Cardiac muscle cell (in vitro differentiated cells and primary cell): ENCODE measurements around the gene FBRS. TPM values are rescaled to one million over a fixed set of nuclear protein-coding genes. Genes with fewer than 3 reads are reported as not detected.
A peak's percentile ranks its signal among the peaks of the same experiment; 100 is the strongest.

Experiments
- DNase-seq, 2 donors: peaks; one replicate each; pipeline versions ENCODE4 v3.0.0 to v3.0.0-alpha.2; 2010 to 2017; ENCODE audit warnings: low read depth in 1 of 2, low spot score in 1 of 2
- H3K27ac ChIP-seq: fragments of 200-600 bp; sonication (generic); 2 replicates; pipeline ENCODE4 v1.5.1; 2016
- H3K27me3 ChIP-seq: fragments of 200-600 bp; sonication (generic); 2 replicates; pipeline ENCODE4 v1.6.0; 2016; ENCODE audit warnings: control low read depth
- H3K36me3 ChIP-seq: fragments of 200-600 bp; sonication (generic); 2 replicates; pipeline ENCODE4 v1.5.1; 2016; ENCODE audit warnings: control low read depth
- H3K4me1 ChIP-seq: fragments of 200-600 bp; sonication (generic); 2 replicates; pipeline ENCODE4 v1.8.1; 2017; ENCODE audit warnings: low read depth, mild to moderate bottlenecking, mixed run types
- H3K4me3 ChIP-seq: fragments of 200-600 bp; sonication (generic); 2 replicates; pipeline ENCODE4 v1.5.1; 2016; ENCODE audit warnings: mild to moderate bottlenecking
- H3K9me3 ChIP-seq: fragments of 200-600 bp; sonication (generic); 2 replicates; pipeline ENCODE4 v1.5.1; 2017; ENCODE audit warnings: low read depth, mild to moderate bottlenecking, control low read depth
- CTCF ChIP-seq: IDR thresholded peaks from 2 replicates; pipeline ENCODE4 v1.5.1; 2012; ENCODE audit warnings: low read depth, mild to moderate bottlenecking, low read length
- polyA plus RNA-seq: library from polyadenylated mRNA; unstranded; fragments of >200 nt; fragmentation: Nextera tagmentation; extraction: Ambion mirVana; gene quantifications from 2 replicates; pipeline ENCODE4 v1.2.1, GENCODE V29; 2016
- total RNA-seq: library from RNA; depleted of rRNA; stranded (reverse); fragments of >200 nt; gene quantifications from 2 replicates; pipeline ENCODE4 v1.2.3, GENCODE V29; 2016

The FBRS gene
- total and polyA plus RNA-seq, 2 experiments from 2014 or later = 21.2 to 55.4 TPM

- peaks cover 8% of the 10 kb centered on the region for H3K4me1 ChIP-seq
- no peaks in the 10 kb centered on the region for H3K27me3 ChIP-seq
- TF ChIP-seq CTCF = no peak
- peak overlapping the region; percentile 96 for H3K27ac ChIP-seq
- H3K9me3 ChIP-seq = no peaks in the 10 kb centered on the region
- H3K4me3 ChIP-seq = peak overlapping the region; percentile 95
- peaks cover 18% of the 10 kb centered on the region for H3K36me3 ChIP-seq
- DNase-seq = no peak
Observed at GRCh38 chr16:30659507-30660423, 1.5 kb downstream of the FBRS start.

DNA sequence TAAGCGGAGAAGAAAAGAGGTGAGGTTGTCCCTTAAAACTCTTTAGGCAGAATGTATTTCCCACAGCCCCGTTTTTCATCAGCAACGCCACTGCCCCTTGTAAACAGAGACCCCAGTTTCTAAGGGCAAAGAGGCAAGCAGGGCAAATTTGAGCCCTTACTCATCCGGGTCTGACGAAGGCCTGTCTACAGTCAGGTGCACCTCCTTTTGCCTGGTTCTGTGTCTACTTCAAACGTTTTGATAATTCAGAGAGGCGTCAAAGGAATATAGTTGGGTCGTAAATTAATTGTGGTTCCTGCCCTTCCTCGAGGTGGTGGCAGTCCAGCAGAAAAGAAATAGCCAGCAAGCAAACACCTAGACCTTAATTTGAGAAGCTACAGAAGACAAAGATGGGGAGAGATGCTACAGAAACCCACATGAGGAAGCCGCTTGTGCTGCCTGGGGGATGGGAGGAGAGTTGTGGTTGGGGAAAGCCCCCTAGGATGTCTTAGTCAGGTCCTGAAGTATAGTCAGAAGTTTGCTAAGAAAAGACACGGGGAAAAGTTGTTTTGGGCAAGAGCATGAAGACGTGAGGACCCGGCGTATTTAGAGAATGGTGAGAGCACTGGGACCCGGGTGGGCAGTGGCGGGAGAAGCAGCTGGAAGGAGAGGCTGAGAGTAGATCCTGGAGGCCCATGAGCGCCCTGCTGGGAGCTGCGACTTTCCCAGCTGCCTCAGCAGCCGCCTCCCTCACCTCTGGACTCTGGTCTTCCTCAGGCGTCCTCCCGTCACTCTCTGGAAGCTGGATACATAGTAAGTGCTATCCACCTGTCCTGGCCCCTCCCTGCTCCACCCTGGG lies 2.4 kb downstream of the FBRS start:
- Histone ChIP-seq H3K9me3 (no peaks in the 10 kb centered on the region), H3K27me3 (no peaks in the 10 kb centered on the region), H3K4me1 (peaks cover 8% of the 10 kb centered on the region), H3K36me3 (peaks cover 22% of the 10 kb centered on the region), H3K4me3 (peak overlapping the region; percentile 95), H3K27ac (peak overlapping the region; percentile 96)
- DNase-seq = no peak
- TF ChIP-seq CTCF = no peak

DNA sequence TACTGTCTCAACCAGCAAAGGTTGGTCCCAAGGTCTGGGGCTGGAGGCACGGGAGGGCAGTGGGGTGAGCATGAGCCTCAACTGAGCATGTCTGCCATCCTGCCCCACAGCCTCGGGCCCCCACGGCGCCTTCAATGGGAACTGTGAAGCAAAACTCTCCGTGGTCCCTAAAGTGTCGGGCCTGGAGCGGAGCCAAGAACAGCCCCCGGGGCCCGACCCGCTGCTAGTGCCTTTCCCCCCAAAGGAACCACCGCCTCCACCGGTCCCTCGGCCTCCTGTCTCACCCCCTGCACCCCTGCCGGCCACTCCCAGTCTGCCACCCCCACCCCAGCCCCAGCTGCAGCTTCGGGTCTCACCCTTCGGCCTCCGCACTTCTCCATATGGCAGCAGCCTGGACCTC lies 4.2 kb downstream of the FBRS start:
- H3K36me3 ChIP-seq = peaks cover 23% of the 10 kb centered on the region

GRCh38 chr16:30663038-30663437 lies 4.8 kb downstream of the FBRS start:
- no peak for DNase-seq
- peaks cover 8% of the 10 kb centered on the region for H3K4me1 ChIP-seq
- H3K36me3 ChIP-seq = peaks cover 28% of the 10 kb centered on the region
- TF ChIP-seq CTCF = no peak
- H3K4me3 ChIP-seq = no peak overlapping the region
- H3K9me3 ChIP-seq = no peaks in the 10 kb centered on the region
- H3K27me3 ChIP-seq = no peaks in the 10 kb centered on the region
- no peak overlapping the region for H3K27ac ChIP-seq

More for the DNA sequence above, 4.2 kb downstream of the FBRS start:
- Histone ChIP-seq H3K27me3 (no peaks in the 10 kb centered on the region), H3K4me3 (no peak overlapping the region), H3K27ac (no peak overlapping the region), H3K4me1 (peaks cover 8% of the 10 kb centered on the region), H3K9me3 (no peaks in the 10 kb centered on the region)
- TF ChIP-seq CTCF = no peak
- DNase-seq = no peak

DNA sequence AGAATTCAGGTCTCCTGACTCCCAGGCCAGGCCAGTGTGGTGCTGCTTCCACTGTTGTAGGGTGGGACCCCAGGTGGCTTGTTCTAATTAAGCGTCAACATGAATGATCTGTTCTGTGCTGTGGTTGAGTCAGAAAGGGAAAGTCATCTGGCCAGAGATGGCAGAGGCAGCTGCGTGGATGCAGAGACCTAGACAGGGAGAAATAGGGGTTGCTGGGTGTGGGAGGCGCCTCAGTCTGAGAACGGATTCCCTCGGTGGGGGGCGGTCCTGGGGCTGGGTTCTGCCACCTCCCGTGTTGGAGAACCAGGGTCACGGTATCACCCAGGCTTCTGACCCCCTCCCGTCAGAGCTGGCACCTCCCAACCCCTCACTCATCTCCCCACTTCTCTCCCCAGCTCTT lies 5.6 kb downstream of the FBRS start:
- Histone ChIP-seq H3K27ac (no peak overlapping the region), H3K36me3 (peaks cover 34% of the 10 kb centered on the region)

More for the DNA sequence above, 5.6 kb downstream of the FBRS start:
- Histone ChIP-seq H3K27me3 (no peaks in the 10 kb centered on the region), H3K9me3 (no peaks in the 10 kb centered on the region), H3K4me3 (no peak overlapping the region), H3K4me1 (peaks cover 8% of the 10 kb centered on the region)
- TF ChIP-seq CTCF = no peak
- no peak for DNase-seq
